Measurements from ENCODE around the gene ADGRG2. TPM values are rescaled to one million over a fixed set of nuclear protein-coding genes. Genes with fewer than 3 reads are reported as not detected.
"Not testable (repeated sequence)": the region's sequence is repeated elsewhere in the genome, so short reads cannot be mapped to it uniquely, and the experiment has no call there.

ADGRG2 gene
- total RNA-seq, 4 donors from 2014 or later = 0.30 to 18.7 (median 1.7) TPM

- no peak for DNase-seq
- no peaks in the 10 kb centered on the region for H3K36me3 ChIP-seq
- no peak overlapping the region for H3K4me3 ChIP-seq
- no peak for TF ChIP-seq POLR2A (IDR thresholded peaks at IDR 0.05)
- TF ChIP-seq, protein P1, sequence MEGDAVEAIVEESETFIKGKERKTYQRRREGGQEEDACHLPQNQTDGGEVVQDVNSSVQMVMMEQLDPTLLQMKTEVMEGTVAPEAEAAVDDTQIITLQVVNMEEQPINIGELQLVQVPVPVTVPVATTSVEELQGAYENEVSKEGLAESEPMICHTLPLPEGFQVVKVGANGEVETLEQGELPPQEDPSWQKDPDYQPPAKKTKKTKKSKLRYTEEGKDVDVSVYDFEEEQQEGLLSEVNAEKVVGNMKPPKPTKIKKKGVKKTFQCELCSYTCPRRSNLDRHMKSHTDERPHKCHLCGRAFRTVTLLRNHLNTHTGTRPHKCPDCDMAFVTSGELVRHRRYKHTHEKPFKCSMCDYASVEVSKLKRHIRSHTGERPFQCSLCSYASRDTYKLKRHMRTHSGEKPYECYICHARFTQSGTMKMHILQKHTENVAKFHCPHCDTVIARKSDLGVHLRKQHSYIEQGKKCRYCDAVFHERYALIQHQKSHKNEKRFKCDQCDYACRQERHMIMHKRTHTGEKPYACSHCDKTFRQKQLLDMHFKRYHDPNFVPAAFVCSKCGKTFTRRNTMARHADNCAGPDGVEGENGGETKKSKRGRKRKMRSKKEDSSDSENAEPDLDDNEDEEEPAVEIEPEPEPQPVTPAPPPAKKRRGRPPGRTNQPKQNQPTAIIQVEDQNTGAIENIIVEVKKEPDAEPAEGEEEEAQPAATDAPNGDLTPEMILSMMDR (IDR thresholded peaks at IDR 0.05) = no peak
- H3K27me3 ChIP-seq = no peaks in the 10 kb centered on the region
- no peaks in the 10 kb centered on the region for H3K4me1 ChIP-seq
- intact Hi-C loops (cut with DNase I; ENCODE audit: low total_unique reads) = no loop called here
- H3K9me3 ChIP-seq = no peaks in the 10 kb centered on the region
- no peak overlapping the region for H3K27ac ChIP-seq
Observed at GRCh38 chrX:19030805-19031204, 91.5 kb downstream of the ADGRG2 start.

DNA sequence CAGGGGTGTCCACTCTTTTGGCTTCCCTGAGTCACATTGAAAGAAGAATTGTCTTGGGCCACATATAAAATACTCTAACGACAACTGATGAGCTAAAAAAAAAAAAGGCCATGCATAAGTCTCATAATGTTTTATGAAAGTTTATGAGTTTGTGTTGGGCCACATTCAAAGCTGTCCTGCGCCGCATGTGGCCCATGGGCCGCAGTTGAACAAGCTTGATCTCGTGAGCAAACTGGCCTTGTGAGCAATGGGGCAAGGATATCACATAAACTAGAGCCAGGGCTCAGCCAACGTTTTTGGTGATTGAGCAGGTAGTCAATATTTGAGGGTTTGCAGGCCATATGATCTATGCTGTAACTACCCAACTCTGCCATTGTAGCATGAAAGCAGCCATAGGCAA lies 93.7 kb downstream of the ADGRG2 start:
- Histone ChIP-seq H3K27me3 (peaks cover 0 to 1% of the 10 kb centered on the region in 2 donors), H3K4me3 (no peak overlapping the region), H3K9me3 (no peaks in the 10 kb centered on the region), H3K27ac (no peak overlapping the region), H3K36me3 (no peaks in the 10 kb centered on the region), H3K4me1 (no peaks in the 10 kb centered on the region)
- intact Hi-C loops (cut with DNase I; ENCODE audit: low total_unique reads) = no loop called here
- no peak for TF ChIP-seq POLR2A (IDR thresholded peaks at IDR 0.05)
- TF ChIP-seq, protein P1 (IDR thresholded peaks at IDR 0.05) = no peak
- DNase-seq = no peak

DNA sequence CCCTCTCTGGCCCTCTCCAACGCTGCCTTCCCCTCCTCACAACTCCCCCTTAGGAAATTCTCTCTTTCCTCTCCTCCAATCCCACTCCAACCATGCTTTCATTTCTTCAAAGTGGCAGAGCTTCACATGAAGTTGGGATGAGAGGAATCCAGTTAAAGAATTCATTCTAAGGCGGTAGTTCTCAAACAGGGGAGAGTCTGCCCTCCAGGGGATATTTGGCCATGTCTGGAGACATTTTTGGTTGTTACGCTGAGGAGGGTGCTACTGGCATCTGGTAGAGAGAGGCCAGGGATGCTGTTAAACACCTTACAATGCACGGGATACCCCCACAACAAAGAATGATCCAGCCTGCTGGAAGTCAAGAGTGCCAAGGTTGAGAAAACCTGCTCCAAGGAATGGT lies 97.9 kb downstream of the ADGRG2 start:
- no peak overlapping the region for H3K27ac ChIP-seq
- no peaks in the 10 kb centered on the region for H3K9me3 ChIP-seq
- intact Hi-C loops (cut with DNase I; ENCODE audit: low total_unique reads) = no loop called here
- no peak overlapping the region for H3K4me3 ChIP-seq
- peaks cover 0 to 4% of the 10 kb centered on the region in 2 donors for H3K27me3 ChIP-seq
- no peaks in the 10 kb centered on the region for H3K36me3 ChIP-seq
- no peaks in the 10 kb centered on the region for H3K4me1 ChIP-seq
- TF ChIP-seq, protein P1 (IDR thresholded peaks at IDR 0.05) = no peak
- TF ChIP-seq POLR2A (IDR thresholded peaks at IDR 0.05) = no peak
- DNase-seq = no peak

DNA sequence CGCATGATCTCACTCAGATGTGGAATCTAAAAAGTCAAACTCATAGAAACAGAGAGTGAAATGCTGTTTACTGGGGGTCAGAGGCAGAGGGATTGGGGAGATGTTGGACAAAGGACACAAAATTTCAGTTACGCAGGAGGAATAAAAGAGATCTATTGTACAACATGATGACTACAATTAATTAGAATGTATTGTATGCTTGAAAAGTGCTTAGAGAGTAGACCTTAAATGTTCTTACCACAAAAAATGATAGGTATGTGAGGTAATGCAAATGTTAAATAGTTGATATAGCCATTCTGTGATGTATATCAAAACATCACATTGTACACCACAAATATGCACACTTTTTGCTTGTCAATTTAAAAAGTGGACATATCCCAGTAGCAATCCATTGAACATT lies 102.3 kb downstream of the ADGRG2 start:
- intact Hi-C loops (cut with DNase I; ENCODE audit: low total_unique reads) = no loop called here
- H3K27ac ChIP-seq = no peak overlapping the region
- H3K9me3 ChIP-seq = no peaks in the 10 kb centered on the region
- no peaks in the 10 kb centered on the region for H3K36me3 ChIP-seq
- DNase-seq = no peak
- H3K27me3 ChIP-seq = peaks cover 0 to 4% of the 10 kb centered on the region in 2 donors
- H3K4me1 ChIP-seq = no peaks in the 10 kb centered on the region
- TF ChIP-seq, protein P1 (IDR thresholded peaks at IDR 0.05) = no peak
- TF ChIP-seq POLR2A (IDR thresholded peaks at IDR 0.05) = no peak
- H3K4me3 ChIP-seq = no peak overlapping the region

DNA sequence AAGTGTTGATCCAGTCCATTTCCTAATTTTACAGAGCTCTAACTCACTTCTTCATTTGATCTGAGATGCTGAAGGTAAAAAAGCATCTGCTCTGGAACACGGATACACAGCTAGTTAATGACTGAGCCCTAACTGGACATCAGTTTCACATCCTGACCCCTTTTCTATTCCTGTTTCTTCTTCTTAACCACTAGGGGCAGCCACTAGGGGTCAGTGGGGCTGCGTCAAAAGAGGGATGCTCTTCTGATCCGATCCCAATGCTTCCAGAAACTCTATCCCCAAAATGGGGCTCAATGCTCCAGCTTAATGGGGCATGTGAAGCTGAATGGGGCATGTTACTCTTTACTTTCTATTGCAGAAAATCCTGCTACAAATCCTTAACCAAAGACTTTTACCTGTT lies 105.0 kb downstream of the ADGRG2 start:
- no peak for DNase-seq
- Histone ChIP-seq H3K4me1 (no peaks in the 10 kb centered on the region), H3K4me3 (no peak overlapping the region), H3K9me3 (no peaks in the 10 kb centered on the region), H3K27me3 (no peaks in the 10 kb centered on the region), H3K27ac (no peak overlapping the region), H3K36me3 (no peaks in the 10 kb centered on the region)
- TF ChIP-seq, protein P1 (IDR thresholded peaks at IDR 0.05) = no peak
- no peak for TF ChIP-seq POLR2A (IDR thresholded peaks at IDR 0.05)
- intact Hi-C loops (cut with DNase I; ENCODE audit: low total_unique reads) = no loop called here

DNA sequence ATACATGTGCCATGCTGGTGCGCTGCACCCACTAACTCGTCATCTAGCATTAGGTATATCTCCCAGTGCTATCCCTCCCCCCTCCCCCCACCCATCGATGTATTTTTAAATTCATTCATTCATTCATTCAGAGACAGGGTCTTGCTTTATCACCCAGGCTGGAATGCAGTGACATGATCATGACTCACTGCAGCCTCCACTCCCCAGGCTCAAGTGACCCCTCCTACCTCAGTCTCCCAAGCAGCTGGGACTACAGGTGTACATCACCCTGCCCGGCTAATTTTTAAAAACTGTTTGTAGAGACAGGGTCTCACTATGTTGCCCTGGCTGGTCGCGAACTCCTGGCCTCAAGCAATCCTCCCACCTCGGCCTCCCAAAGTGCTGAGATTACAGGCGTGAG lies 105.7 kb downstream of the ADGRG2 start:
- H3K4me1 ChIP-seq; H3K36me3 ChIP-seq; H3K4me3 ChIP-seq; H3K27ac ChIP-seq; H3K9me3 ChIP-seq; intact Hi-C loops (cut with DNase I; ENCODE audit: low total_unique reads); H3K27me3 ChIP-seq; DNase-seq: not testable (repeated sequence)
